Muscle layer of colon (tissue), 2 donors: ENCODE data around the gene PCDHAC1.

ENCODE experiments used
- H3K27ac ChIP-seq: one replicate; pipeline ENCODE4 v1.7.0; 2013; ENCODE audit warnings: low read depth, mild to moderate bottlenecking, low read length, moderate library complexity
- H3K27me3 ChIP-seq, 2 donors: one replicate each; pipeline ENCODE4 v1.7.0; 2013; ENCODE audit warnings: low read length in 2 of 2, mild to moderate bottlenecking in 2 of 2; ENCODE audit not compliant: insufficient read depth in 2 of 2, control insufficient read depth in 1 of 2
- H3K36me3 ChIP-seq: one replicate; pipeline ENCODE4 v1.7.0; 2013; ENCODE audit warnings: mild to moderate bottlenecking, low read length; ENCODE audit not compliant: insufficient read depth
- H3K4me1 ChIP-seq: one replicate; pipeline ENCODE4 v1.7.0; 2013; ENCODE audit warnings: mild to moderate bottlenecking, low read length; ENCODE audit not compliant: insufficient read depth
- H3K4me3 ChIP-seq, 2 donors: one replicate each; pipeline ENCODE4 v1.7.0; 2013; ENCODE audit warnings: low read length in 2 of 2, low read depth in 1 of 2, mild to moderate bottlenecking in 1 of 2, moderate library complexity in 1 of 2
- H3K9ac ChIP-seq: one replicate; pipeline ENCODE4 v1.7.0; 2013; ENCODE audit warnings: low read length
- H3K9me3 ChIP-seq: one replicate; pipeline ENCODE4 v1.7.0; 2013; ENCODE audit warnings: mild to moderate bottlenecking, low read length
- donor health status: abdominal sarcoma.
- donor health status: Adenocarcinoma of cecum.

The PCDHAC1 gene

DNA sequence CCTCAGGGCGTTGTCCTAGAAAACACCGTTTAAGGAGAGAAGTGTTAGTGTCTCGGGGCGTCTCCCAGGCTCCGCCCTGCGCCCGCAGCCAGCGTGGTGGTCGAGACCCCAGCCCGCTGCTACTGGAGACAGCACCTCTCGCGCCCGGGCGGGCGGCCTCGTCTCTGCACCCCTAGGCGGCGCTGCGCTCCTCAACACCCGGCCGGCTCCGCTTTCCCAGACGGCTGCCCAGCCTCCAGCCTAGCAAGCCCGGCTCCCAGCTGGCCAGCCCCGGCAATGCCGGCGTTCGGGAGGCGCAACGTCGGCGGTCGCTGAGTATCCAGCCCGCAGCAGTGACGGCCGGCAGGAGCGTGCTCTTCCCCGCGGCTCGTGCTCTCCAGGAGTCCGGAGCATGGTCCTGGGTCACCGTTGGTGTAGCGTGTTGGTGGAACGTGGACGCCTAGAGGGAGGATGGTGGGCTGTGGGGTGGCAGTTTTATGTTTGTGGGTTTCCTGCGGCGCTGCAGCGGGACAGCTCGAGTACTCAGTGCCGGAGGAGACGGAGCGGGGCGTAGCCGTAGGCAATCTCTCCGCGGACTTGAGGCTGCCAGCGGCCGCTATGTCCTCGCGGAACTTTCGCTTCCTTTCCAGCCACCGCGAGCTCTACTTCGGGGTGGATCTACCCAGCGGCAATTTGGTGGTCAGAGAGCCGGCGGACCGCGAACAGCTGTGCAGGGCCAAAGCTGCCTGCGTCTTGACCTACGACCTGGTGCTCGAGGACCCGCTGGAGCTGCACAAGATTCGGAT lies 536 bp downstream of the PCDHAC1 start:
- Histone ChIP-seq H3K9me3 (no peaks in the 10 kb centered on the region), H3K27me3 (peaks cover 10 to 33% of the 10 kb centered on the region in 2 donors), H3K9ac (no peak overlapping the region), H3K4me1 (peaks cover 7% of the 10 kb centered on the region), H3K4me3 (peak overlapping the region; percentile 64 to 68), H3K27ac (no peak overlapping the region), H3K36me3 (no peaks in the 10 kb centered on the region)

DNA sequence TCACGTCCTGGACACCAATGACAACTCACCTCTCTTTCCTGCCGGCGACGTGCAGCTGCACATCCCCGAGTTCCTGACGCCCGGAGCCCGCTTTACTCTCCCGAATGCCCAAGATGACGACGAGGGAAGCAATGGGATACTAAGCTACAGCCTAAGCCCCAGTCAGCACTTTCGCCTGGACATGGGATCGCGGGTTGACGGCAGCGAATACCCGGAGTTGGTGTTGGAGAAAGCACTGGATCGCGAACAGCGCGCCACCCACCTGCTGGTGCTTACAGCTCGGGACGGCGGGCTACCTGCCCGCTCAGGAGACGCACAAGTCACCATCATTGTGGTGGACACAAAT lies 1.1 kb downstream of the PCDHAC1 start:
- peaks cover 7% of the 10 kb centered on the region for H3K4me1 ChIP-seq
- H3K9ac ChIP-seq: no peak overlapping the region
- no peaks in the 10 kb centered on the region for H3K9me3 ChIP-seq
- no peak overlapping the region for H3K27ac ChIP-seq
- H3K27me3 ChIP-seq: peaks cover 10 to 33% of the 10 kb centered on the region in 2 donors
- peak overlapping the region; percentile 64 to 68 for H3K4me3 ChIP-seq
- no peaks in the 10 kb centered on the region for H3K36me3 ChIP-seq

DNA sequence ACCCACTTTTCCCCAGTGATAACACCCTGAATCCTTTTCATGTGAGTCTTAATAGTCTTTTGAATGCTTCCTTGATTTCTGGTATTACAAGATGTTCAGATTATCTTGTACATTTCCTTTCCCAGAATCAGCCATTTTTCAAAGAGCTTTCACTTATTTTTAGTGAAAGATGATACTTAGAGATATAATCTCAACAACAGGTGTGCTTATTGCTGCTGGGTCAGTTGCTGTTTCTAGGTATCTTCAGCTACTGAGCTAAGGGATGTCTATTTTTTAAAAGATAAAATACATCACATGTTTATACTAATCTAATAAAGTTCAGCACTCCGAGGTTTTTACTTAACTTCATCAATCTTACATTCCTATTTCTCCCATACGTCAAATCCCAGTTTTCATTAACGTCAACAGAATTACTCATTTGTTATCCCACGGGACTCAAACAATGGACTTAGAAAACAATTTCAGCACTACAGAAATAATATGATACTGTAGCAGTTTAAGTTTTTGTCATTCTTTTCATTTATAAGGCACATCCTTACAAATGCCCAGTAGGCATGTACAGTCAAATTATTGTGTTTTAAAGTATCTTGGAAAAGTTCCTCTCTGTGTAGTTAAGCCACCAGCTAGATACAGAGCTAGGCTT lies 9.0 kb downstream of the PCDHAC1 start:
- Histone ChIP-seq H3K27me3 (peaks cover 0 to 6% of the 10 kb centered on the region in 2 donors), H3K9me3 (no peaks in the 10 kb centered on the region), H3K9ac (no peak overlapping the region), H3K4me3 (no peak overlapping the region), H3K36me3 (no peaks in the 10 kb centered on the region), H3K27ac (no peak overlapping the region), H3K4me1 (no peaks in the 10 kb centered on the region)

DNA sequence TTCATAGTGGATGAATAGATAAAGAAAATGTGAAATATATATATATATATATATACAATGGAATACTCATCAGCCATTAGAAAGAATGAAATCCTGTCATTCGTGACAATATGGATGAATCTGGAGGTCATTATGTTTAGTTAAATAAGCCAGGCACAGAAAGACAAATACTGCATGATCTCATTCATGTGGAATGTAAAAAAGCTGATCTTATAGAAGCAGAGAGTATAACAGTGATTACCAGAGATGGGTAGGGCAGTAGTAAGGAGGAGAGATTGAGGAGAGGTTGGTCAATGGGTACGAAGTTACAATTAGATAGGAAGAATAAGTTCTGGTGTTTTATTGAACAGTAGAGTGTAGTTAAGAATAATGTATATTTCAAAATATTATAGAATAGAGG lies 20.5 kb downstream of the PCDHAC1 start:
- H3K36me3 ChIP-seq: no peaks in the 10 kb centered on the region
- H3K27me3 ChIP-seq: no peaks in the 10 kb centered on the region
- no peaks in the 10 kb centered on the region for H3K4me1 ChIP-seq
- no peak overlapping the region for H3K4me3 ChIP-seq
- H3K9me3 ChIP-seq: no peaks in the 10 kb centered on the region
- no peak overlapping the region for H3K9ac ChIP-seq
- no peak overlapping the region for H3K27ac ChIP-seq

DNA sequence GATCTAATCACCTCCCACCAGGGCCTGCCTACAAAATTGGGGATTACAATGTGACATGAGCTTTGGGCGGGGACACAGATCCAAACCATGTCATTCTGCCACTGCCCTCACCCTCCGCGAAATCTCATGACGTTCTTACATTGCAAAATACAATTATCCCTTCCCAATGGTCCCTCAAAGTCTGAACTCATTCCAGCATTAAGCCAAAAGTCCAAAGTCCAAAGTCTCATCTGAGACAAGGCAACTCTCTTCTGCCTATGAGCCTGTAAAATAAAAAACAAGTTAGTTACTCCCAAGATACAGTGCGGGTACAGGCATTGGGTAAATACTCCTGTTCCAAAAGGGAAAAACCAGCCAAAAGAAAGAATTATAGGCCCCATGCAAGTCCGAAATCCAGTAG lies 25.5 kb downstream of the PCDHAC1 start:
- no peaks in the 10 kb centered on the region for H3K27me3 ChIP-seq
- no peaks in the 10 kb centered on the region for H3K9me3 ChIP-seq
- H3K36me3 ChIP-seq: no peaks in the 10 kb centered on the region
- no peak overlapping the region for H3K27ac ChIP-seq
- no peaks in the 10 kb centered on the region for H3K4me1 ChIP-seq
- no peak overlapping the region for H3K4me3 ChIP-seq
- no peak overlapping the region for H3K9ac ChIP-seq

DNA sequence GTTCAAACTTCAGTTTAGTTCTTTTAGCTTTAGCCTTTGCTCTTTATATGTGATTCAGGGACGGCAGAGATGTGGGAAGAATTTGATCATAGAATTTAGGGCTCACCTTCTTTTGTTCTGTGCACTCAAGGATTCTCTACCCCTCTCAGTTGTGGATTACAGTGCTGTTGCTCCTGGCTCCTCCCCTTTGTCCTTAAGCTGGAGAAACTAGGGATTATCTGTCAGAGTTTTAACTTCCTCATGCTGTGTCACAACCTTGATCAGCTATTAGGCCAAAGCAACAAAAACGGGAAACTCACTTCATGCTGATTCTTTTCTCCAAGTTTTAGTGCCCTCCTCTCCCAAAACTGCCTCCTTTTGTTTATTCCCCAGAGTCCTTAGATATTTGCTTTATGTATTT lies 27.1 kb downstream of the PCDHAC1 start:
- no peaks in the 10 kb centered on the region for H3K4me1 ChIP-seq
- H3K27me3 ChIP-seq: no peaks in the 10 kb centered on the region
- H3K9me3 ChIP-seq: no peaks in the 10 kb centered on the region

DNA sequence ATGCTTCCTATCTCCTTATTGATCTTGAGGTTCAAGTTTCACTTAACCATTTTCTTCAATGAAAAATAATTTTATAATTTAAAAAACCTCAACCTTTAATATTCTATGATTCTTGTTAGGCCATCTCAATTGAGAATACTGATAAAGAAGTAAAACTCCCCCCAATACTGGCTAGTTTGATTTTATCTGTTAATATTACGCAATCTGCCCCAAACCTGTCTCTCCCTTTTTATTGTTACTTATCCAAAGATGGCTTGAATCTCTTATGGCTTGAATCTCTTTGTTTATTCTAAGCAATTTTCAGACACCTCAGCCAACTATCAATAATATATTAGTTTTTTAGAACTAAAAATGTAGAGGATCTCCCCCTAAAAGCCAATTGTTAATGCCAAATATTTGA lies 36.1 kb downstream of the PCDHAC1 start:
- Histone ChIP-seq H3K27me3 (no peaks in the 10 kb centered on the region), H3K27ac (no peak overlapping the region), H3K9me3 (no peaks in the 10 kb centered on the region), H3K4me3 (no peak overlapping the region), H3K4me1 (peaks cover 3% of the 10 kb centered on the region), H3K9ac (no peak overlapping the region), H3K36me3 (no peaks in the 10 kb centered on the region)

More for the DNA sequence above, 27.1 kb downstream of the PCDHAC1 start:
- Histone ChIP-seq H3K4me3 (no peak overlapping the region), H3K27ac (no peak overlapping the region), H3K36me3 (no peaks in the 10 kb centered on the region), H3K9ac (no peak overlapping the region)

DNA sequence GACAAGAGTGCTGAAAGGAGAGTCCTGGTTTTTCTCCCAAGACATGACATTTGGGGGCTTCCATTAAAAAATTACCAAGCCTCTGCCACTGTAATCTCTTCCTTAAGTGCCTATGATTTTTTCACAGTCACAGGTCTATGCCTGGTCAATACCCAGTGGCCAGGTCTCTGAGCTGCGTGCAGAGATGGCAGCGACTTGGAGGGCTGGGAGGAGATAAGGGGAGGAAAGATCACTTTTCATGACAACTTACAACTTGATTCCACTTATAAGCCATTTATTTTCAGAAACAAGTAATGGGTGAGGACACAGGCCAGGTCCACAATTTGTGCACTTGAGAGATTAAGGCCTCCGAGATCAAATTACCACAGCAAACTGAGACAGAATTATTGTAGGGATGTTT lies 38.3 kb downstream of the PCDHAC1 start:
- Histone ChIP-seq H3K36me3 (no peaks in the 10 kb centered on the region), H3K9ac (no peak overlapping the region), H3K27ac (no peak overlapping the region), H3K9me3 (no peaks in the 10 kb centered on the region), H3K4me3 (no peak overlapping the region), H3K27me3 (no peaks in the 10 kb centered on the region), H3K4me1 (peaks cover 3% of the 10 kb centered on the region)

DNA sequence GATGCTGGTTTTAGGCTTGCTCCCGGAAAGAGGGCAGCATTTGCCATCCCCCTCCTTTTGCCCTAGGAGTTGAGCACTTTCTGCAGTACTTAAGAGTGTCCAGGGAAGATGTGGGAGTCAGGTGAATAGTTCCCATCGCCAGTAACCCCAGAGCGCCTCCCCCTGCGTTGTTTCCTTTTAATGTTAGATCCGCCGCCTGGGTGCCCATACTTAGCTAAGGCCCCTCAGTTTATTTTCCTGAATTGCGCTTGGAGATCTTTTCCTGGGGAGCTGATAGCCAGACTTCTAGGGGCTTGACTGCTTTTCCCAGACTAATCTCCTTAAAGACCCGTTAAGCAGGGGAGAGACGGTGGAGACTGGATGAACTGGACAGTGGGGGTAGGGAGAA lies 39.8 kb downstream of the PCDHAC1 start:
- H3K9me3 ChIP-seq: no peaks in the 10 kb centered on the region
- peaks cover 3% of the 10 kb centered on the region for H3K4me1 ChIP-seq
- no peak overlapping the region for H3K9ac ChIP-seq
- H3K4me3 ChIP-seq: peak overlapping the region; percentile 49 to 52
- no peak overlapping the region for H3K27ac ChIP-seq
- H3K27me3 ChIP-seq: no peaks in the 10 kb centered on the region
- H3K36me3 ChIP-seq: no peaks in the 10 kb centered on the region

DNA sequence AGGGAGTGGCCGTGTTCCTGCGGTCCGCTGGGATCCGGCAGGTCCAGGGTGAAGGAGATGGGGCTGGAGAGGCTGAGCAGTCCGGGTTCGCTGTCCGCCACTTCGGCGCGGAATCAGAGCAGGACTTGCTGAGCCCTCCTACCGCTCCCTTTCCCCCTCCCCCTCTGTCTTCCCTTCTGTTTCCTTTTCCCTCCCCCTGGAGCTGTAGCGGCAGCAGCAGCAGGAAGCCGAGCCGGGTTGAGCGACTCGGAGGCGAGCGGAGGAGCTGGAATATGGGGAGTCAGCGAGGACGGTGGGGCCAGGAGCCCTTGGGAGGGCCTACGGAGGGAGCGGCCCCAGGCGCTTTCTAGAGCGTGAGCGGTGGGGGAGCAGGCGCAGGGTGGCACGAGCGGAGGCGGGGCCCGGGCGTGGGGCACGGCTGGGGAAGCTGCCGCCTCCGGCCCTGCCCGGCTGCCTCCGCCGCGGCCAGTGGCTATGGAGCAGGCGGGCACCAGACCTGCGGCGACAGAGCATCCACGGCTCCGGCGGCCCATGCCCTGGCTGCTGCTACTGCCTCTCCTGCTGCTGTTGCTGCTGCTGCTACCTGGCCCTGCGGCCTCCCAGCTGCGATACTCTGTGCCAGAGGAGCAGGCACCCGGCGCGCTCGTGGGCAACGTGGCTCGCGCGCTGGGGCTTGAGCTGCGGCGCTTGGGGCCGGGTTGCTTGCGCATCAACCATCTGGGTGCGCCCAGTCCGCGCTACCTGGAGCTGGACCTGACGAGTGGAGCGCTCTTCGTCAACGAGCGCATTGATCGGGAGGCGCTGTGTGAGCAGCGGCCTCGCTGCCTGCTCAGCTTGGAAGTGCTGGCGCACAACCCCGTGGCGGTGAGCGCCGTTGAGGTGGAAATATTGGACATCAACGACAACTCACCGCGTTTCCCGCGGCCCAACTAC lies 40.5 kb downstream of the PCDHAC1 start, which contains the start of gene PCDHAC2:
Gene PCDHAC2, plus strand, starts transcription at position 184 of the 933 bp plus-strand sequence. Its CDS starts 291 bp downstream, at position 475.
- H3K27ac ChIP-seq: no peak within 1 kb of the TSS
- H3K9ac ChIP-seq: no peak within 1 kb of the TSS

DNA sequence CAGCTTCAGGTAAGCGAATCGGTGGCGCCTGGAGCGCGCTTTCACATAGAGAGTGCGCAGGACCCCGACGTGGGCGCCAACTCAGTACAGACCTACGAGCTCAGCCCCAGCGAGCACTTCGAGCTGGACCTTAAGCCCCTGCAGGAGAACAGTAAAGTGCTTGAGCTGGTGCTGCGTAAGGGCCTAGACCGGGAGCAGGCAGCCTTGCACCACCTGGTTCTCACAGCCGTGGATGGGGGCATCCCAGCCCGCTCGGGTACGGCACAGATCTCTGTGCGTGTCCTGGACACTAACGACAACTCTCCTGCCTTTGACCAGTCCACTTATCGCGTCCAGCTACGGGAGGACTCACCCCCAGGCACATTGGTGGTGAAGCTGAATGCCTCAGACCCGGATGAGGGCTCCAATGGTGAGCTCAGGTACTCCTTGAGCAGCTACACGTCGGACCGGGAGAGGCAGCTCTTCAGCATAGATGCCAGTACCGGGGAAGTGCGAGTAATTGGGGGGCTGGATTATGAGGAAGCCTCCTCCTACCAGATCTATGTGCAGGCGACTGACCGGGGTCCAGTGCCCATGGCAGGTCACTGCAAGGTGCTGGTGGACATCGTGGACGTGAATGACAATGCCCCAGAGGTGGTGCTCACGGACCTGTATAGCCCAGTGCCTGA lies 41.3 kb downstream of the PCDHAC1 start:
- Histone ChIP-seq H3K36me3 (no peaks in the 10 kb centered on the region), H3K4me3 (peak overlapping the region; percentile 49 to 52), H3K9me3 (no peaks in the 10 kb centered on the region), H3K27me3 (no peaks in the 10 kb centered on the region), H3K4me1 (peaks cover 3% of the 10 kb centered on the region), H3K9ac (no peak overlapping the region), H3K27ac (no peak overlapping the region)

More for the DNA sequence above, 40.5 kb downstream of the PCDHAC1 start, which contains the start of gene PCDHAC2:
- Histone ChIP-seq H3K9me3 (no peaks in the 10 kb centered on the region), H3K4me1 (peaks cover 3% of the 10 kb centered on the region), H3K36me3 (no peaks in the 10 kb centered on the region), H3K27me3 (no peaks in the 10 kb centered on the region), H3K4me3 (peak within 1 kb of the TSS; percentile 49 to 52)
